PC-9 (cell line): ENCODE data around the gene MAGIX. TPM values are rescaled to one million over a fixed set of nuclear protein-coding genes. Genes with fewer than 3 reads are reported as not detected.

ENCODE experiments used
- BruUV-seq: library from RNA; stranded (reverse); fragments of 400-500 nt; replicated peaks from 2 replicates; lab custom pipeline; 2021; lab: Mats Ljungman, UMichigan
- CTCF ChIA-PET: fragments of 300-600 bp; sonication (Branson Sonifier 250); formaldehyde crosslinking; loops from one replicate; lab custom pipeline; 2022; ENCODE audit warnings: antibody characterized with exemption; lab: Charles Lee
- POLR2A ChIA-PET: fragments of 300-600 bp; sonication (Branson Sonifier 250); formaldehyde crosslinking; loops from one replicate; lab custom pipeline; 2022; ENCODE audit warnings: antibody characterized with exemption; ENCODE audit not compliant: unreplicated experiment; lab: Charles Lee
- DNase-seq, 2 experiments: peaks; one replicate each; pipeline versions ENCODE4 v3.0.0 to v3.0.0-alpha.2; 2015 to 2022; ENCODE audit warnings: mixed read lengths in 1 of 2
- H2AFZ ChIP-seq: fragments of 200-600 bp; sonication (generic); 2 replicates; pipeline ENCODE4 v1.8.1; 2017; ENCODE audit warnings: antibody characterized with exemption
- H3F3A ChIP-seq: fragments of 200-600 bp; sonication (generic); 2 replicates; pipeline ENCODE4 v1.8.1; 2017; ENCODE audit warnings: antibody characterized with exemption, mild to moderate bottlenecking, low read depth; ENCODE audit not compliant: insufficient read depth
- H3K27ac ChIP-seq: fragments of 200-600 bp; sonication (generic); 2 replicates; pipeline ENCODE4 v1.6.1; 2016; ENCODE audit warnings: mixed run types
- H3K27me3 ChIP-seq: fragments of 200-600 bp; sonication (generic); 2 replicates; pipeline ENCODE4 v1.6.1; 2016; ENCODE audit warnings: low read depth, mixed run types; ENCODE audit not compliant: insufficient read depth
- H3K36me3 ChIP-seq: fragments of 200-600 bp; sonication (generic); 2 replicates; pipeline ENCODE4 v1.6.1; 2016; ENCODE audit warnings: low read depth, mixed run types
- H3K4me1 ChIP-seq: fragments of 200-600 bp; sonication (generic); replicated peaks from 2 replicates; pipeline ENCODE4 v1.6.1; 2016; ENCODE audit warnings: mixed run types; ENCODE audit not compliant: insufficient read depth
- H3K4me2 ChIP-seq: fragments of 200-600 bp; sonication (generic); 2 replicates; pipeline ENCODE4 v1.6.1; 2017; ENCODE audit warnings: mixed run types
- H3K4me3 ChIP-seq: fragments of 200-600 bp; sonication (generic); 2 replicates; pipeline ENCODE4 v1.6.1; 2016; ENCODE audit warnings: mixed run types
- H3K79me2 ChIP-seq: fragments of 200-600 bp; sonication (generic); 2 replicates; pipeline ENCODE4 v1.6.1; 2017; ENCODE audit warnings: low read depth, mixed run types
- H3K9me2 ChIP-seq: fragments of 200-600 bp; sonication (generic); 2 replicates; pipeline ENCODE4 v1.8.1; 2017; ENCODE audit warnings: mild to moderate bottlenecking; ENCODE audit not compliant: insufficient read depth
- H3K9me3 ChIP-seq: fragments of 200-600 bp; sonication (generic); 2 replicates; pipeline ENCODE4 v1.8.1; 2016; ENCODE audit warnings: low read depth; ENCODE audit not compliant: insufficient read depth
- H4K20me1 ChIP-seq: fragments of 200-600 bp; sonication (generic); 2 replicates; pipeline ENCODE4 v1.8.1; 2017; ENCODE audit not compliant: insufficient read depth
- EZH2 ChIP-seq: fragments of 200-600 bp; sonication (generic); IDR thresholded peaks from 2 replicates; pipeline ENCODE4 v1.8.0; 2017; ENCODE audit warnings: antibody characterized with exemption, low read depth
- intact Hi-C: fragments of 100-400 bp; cut with micrococcal nuclease; formaldehyde crosslinking; loops from one replicate; pipeline ENCODE4 v1.10.0; 2022; ENCODE audit not compliant: unreplicated experiment
- total RNA-seq: library from RNA; stranded (reverse); gene quantifications from 2 replicates; pipeline ENCODE4 v1.2.3, GENCODE V29; 2021
- TF ChIP-seq, protein P1 (sequence below): fragments of 200-600 bp; sonication (generic); conservative IDR thresholded peaks from 2 replicates; pipeline ENCODE4 v1.6.1; 2017; ENCODE audit warnings: mixed run types, antibody characterized with exemption, mild to moderate bottlenecking, moderate library complexity

Gene MAGIX
- total RNA-seq, 1 experiment from 2014 or later, result 1.8 TPM

DNA sequence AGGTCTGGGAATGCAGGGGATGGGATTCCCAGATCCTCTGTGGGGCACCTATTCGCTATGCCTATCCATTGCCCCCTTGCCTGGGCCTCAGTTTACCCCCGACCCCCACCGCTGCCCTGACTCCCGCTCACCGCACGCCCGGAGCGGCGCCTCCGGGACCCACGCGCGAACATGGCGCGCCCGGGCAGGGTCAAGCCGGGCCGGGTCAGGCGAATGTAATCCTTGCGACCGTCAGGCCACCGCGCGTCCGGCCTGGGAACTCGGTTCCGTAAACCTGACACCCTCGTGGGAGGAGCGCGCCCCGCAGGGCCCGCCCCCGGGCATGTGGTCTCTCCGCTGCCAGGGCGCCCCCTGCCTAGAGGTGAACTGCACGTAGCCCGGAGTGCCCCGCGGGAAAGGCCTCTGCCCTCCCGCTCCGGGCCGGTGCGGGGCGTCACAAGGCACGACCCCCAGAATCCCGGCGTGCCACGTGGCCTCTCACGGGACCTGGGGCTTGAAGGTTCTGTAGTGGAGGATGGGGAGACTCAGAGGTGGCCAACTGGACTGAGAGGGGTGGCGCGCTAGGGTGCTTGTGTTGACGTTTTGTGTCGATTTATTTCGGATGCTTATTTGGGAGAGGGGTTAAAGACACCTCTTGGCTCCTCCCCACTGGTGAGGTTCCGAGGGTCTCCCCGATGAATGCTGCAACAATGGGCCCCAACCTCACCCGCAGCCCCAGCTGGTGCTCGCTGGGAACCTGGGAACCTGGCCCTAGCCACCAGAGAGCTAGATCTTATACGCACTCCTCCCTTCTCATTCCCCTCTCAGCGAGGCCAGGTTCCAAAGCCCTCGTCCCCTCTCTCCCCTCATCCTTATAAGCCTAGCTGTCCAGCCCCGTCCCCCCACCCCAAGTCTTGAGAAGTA lies 23.8 kb downstream of the MAGIX start, which contains the start of gene PRICKLE3:
Gene PRICKLE3, minus strand, starts transcription at position 249 of the 903 bp plus-strand sequence. Its CDS starts 76 bp downstream, at position 173.
- intact Hi-C loops, result loop anchor here (10.0 kb wide), 1 partner anchor 142 kb away; the partner anchor contains the start of gene TFE3
- Histone ChIP-seq H3K9me2 (no peaks in the 10 kb centered on the region), H3K9me3 (no peaks in the 10 kb centered on the region), H2AFZ (no peak within 1 kb of the TSS), H4K20me1 (no peaks in the 10 kb centered on the region), H3K4me2 (peak within 1 kb of the TSS; percentile 70), H3K27ac (no peak within 1 kb of the TSS), H3K79me2 (0 out of 2 replicates have a peak, but pooled peaks cover 6% of the 10 kb centered on the region), H3K4me1 (no peaks in the 10 kb centered on the region), H3F3A (no peaks in the 10 kb centered on the region), H3K4me3 (peak within 1 kb of the TSS; percentile 56; the same call in 1 of the 2 replicates), H3K36me3 (no peaks in the 10 kb centered on the region), H3K27me3 (no peaks in the 10 kb centered on the region)
- TF ChIP-seq EZH2, result no peak
- TF ChIP-seq, protein P1, sequence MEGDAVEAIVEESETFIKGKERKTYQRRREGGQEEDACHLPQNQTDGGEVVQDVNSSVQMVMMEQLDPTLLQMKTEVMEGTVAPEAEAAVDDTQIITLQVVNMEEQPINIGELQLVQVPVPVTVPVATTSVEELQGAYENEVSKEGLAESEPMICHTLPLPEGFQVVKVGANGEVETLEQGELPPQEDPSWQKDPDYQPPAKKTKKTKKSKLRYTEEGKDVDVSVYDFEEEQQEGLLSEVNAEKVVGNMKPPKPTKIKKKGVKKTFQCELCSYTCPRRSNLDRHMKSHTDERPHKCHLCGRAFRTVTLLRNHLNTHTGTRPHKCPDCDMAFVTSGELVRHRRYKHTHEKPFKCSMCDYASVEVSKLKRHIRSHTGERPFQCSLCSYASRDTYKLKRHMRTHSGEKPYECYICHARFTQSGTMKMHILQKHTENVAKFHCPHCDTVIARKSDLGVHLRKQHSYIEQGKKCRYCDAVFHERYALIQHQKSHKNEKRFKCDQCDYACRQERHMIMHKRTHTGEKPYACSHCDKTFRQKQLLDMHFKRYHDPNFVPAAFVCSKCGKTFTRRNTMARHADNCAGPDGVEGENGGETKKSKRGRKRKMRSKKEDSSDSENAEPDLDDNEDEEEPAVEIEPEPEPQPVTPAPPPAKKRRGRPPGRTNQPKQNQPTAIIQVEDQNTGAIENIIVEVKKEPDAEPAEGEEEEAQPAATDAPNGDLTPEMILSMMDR, result no peak; the same call in 1 of the 2 replicates
- peak in 1 of 2 experiments; percentile 73 for DNase-seq
- BruUV-seq, result no TSS peak
- CTCF ChIA-PET, result no interaction called here
- POLR2A ChIA-PET, result no interaction called here

GRCh38 chrX:49187028-49187394 lies 24.5 kb downstream of the MAGIX start:
- no peak overlapping the region for H3K4me3 ChIP-seq
- BruUV-seq, result no TSS peak
- H3K27ac ChIP-seq, result no peak overlapping the region
- ChIA-PET CTCF (no interaction called here), POLR2A (no interaction called here)
- intact Hi-C loops, result loop anchor here (10.0 kb wide), 1 partner anchor 142 kb away; the partner anchor contains the start of gene TFE3
- 0 out of 2 replicates have a peak, but pooled peaks cover 6% of the 10 kb centered on the region for H3K79me2 ChIP-seq
- H3F3A ChIP-seq, result no peaks in the 10 kb centered on the region
- H4K20me1 ChIP-seq, result no peaks in the 10 kb centered on the region
- H3K4me1 ChIP-seq, result no peaks in the 10 kb centered on the region
- H3K9me2 ChIP-seq, result no peaks in the 10 kb centered on the region
- no peak for DNase-seq
- no peak overlapping the region for H3K4me2 ChIP-seq
- H2AFZ ChIP-seq, result no peak overlapping the region
- H3K27me3 ChIP-seq, result no peaks in the 10 kb centered on the region
- H3K9me3 ChIP-seq, result no peaks in the 10 kb centered on the region
- H3K36me3 ChIP-seq, result no peaks in the 10 kb centered on the region
- no peak for TF ChIP-seq EZH2
- TF ChIP-seq, protein P1, result no peak

GRCh38 chrX:49187526-49187925 lies 25.0 kb downstream of the MAGIX start:
- CTCF ChIA-PET, result no interaction called here
- intact Hi-C loops, result loop anchor here (10.0 kb wide), 1 partner anchor 143 kb away; the partner anchor contains the start of gene TFE3

More at GRCh38 chrX:49187526-49187925, 25.0 kb downstream of the MAGIX start:
- POLR2A ChIA-PET, result no interaction called here
- H3K27ac ChIP-seq, result no peak overlapping the region
- H2AFZ ChIP-seq, result no peak overlapping the region
- no peak for DNase-seq
- H3K36me3 ChIP-seq, result no peaks in the 10 kb centered on the region
- H4K20me1 ChIP-seq, result no peaks in the 10 kb centered on the region
- H3K4me2 ChIP-seq, result no peak overlapping the region
- 0 out of 2 replicates have a peak, but pooled peaks cover 6% of the 10 kb centered on the region for H3K79me2 ChIP-seq
- TF ChIP-seq, protein P1, result no peak
- no peak for TF ChIP-seq EZH2
- no peaks in the 10 kb centered on the region for H3K9me2 ChIP-seq
- H3K4me1 ChIP-seq, result no peaks in the 10 kb centered on the region
- no TSS peak for BruUV-seq
- H3K9me3 ChIP-seq, result no peaks in the 10 kb centered on the region
- H3F3A ChIP-seq, result no peaks in the 10 kb centered on the region
- no peaks in the 10 kb centered on the region for H3K27me3 ChIP-seq
- H3K4me3 ChIP-seq, result no peak overlapping the region
